Transverse colon (tissue), 4 donors: Measurements from ENCODE around the gene ZNF653. TPM values are rescaled to one million over a fixed set of nuclear protein-coding genes. Genes with fewer than 3 reads are reported as not detected.

Experiments
- DNase-seq: peaks from one replicate; pipeline ENCODE4 v3.0.0-alpha.2; 2019
- H3K27ac ChIP-seq, 4 donors: fragments of 200-600 bp; sonication (generic); 2 replicates each; pipeline ENCODE4 v1.5.1; 2016 to 2018; ENCODE audit warnings: inconsistent platforms in 4 of 4
- H3K27me3 ChIP-seq: fragments of 200-600 bp; sonication (generic); 2 replicates; pipeline ENCODE4 v1.5.1; 2017; ENCODE audit warnings: inconsistent platforms
- H3K36me3 ChIP-seq, 4 donors: fragments of 200-600 bp; sonication (generic); 2 replicates each; pipeline ENCODE4 v1.5.1; 2017 to 2019; ENCODE audit warnings: inconsistent platforms in 4 of 4
- H3K4me1 ChIP-seq, 4 donors: fragments of 200-600 bp; sonication (generic); 2 replicates each; pipeline ENCODE4 v1.5.1; 2017 to 2020; ENCODE audit warnings: inconsistent platforms in 4 of 4
- H3K4me3 ChIP-seq, 4 donors: fragments of 200-600 bp; sonication (generic); 1 replicate in 1 of 4; 2 replicates in 3 of 4; pipeline versions ENCODE4 v1.5.1 to v1.6.1; 2017 to 2019; ENCODE audit warnings: inconsistent platforms in 4 of 4
- H3K9me3 ChIP-seq, 2 donors: fragments of 200-600 bp; sonication (generic); 2 replicates each; pipeline ENCODE4 v1.5.1; 2017 to 2019; ENCODE audit warnings: inconsistent platforms in 2 of 2
- EP300 ChIP-seq: sonication (generic); formaldehyde crosslinking; IDR thresholded peaks from one replicate; pipeline ENCODE4 v1.6.1; 2017; ENCODE audit warnings: antibody characterized with exemption, low read depth
- POLR2A ChIP-seq: fragments of 450-650 bp; IDR thresholded peaks from one replicate; pipeline ENCODE4 v1.6.1; 2016; ENCODE audit warnings: antibody characterized with exemption, mild to moderate bottlenecking, moderate library complexity
- POLR2AphosphoS5 ChIP-seq, 3 donors: sonication (generic); formaldehyde crosslinking; IDR thresholded peaks; one replicate each; pipeline ENCODE4 v1.6.1; 2016; ENCODE audit warnings: antibody characterized with exemption in 3 of 3
- WGBS, 2 donors: methylation state at CpG; one replicate each; pipeline ENCODE4 v1.1.5; 2018; ENCODE audit warnings: low coverage in 1 of 2; 5-methylcytosine and 5-hydroxymethylcytosine counted together
- in situ Hi-C, 4 donors: fragments of 200-750 bp; cut with MboI; loops; one replicate each; pipeline versions ENCODE4 v1.15.0 to v1.15.1; 2017; ENCODE audit warnings: low sequenced_read_pairs in 3 of 4, low pct_ligation_motif_present in 1 of 4, low pct_unique_long_range_greater_than_20kb in 1 of 4
- intact Hi-C: fragments of 100-400 bp; cut with DNase I; formaldehyde crosslinking; loops from one replicate; pipeline ENCODE4 v1.15.1; 2023; ENCODE audit warnings: low total_unique reads
- total RNA-seq, 4 donors: library from RNA; depleted of rRNA; stranded (reverse); fragments of >200 nt; gene quantifications; one replicate each; pipeline ENCODE4 v1.1.0, GENCODE V29; 2016
- TF ChIP-seq, protein P1 (sequence below), 5 experiments: fragments of 200-600 bp in 3 of 5; fragments of 450-650 bp in 2 of 5; sonication (generic) in 3 of 5; IDR thresholded peaks; 1 replicate in 2 of 5; 2 replicates in 3 of 5; pipeline ENCODE4 v1.5.1; 2016 to 2017; ENCODE audit warnings: antibody characterized with exemption in 5 of 5, inconsistent platforms in 3 of 5, mild to moderate bottlenecking in 2 of 5, moderate library complexity in 1 of 5

Gene ZNF653
- total RNA-seq, 4 donors from 2014 or later: 10.6 to 44.9 (median 17.4) TPM

DNA sequence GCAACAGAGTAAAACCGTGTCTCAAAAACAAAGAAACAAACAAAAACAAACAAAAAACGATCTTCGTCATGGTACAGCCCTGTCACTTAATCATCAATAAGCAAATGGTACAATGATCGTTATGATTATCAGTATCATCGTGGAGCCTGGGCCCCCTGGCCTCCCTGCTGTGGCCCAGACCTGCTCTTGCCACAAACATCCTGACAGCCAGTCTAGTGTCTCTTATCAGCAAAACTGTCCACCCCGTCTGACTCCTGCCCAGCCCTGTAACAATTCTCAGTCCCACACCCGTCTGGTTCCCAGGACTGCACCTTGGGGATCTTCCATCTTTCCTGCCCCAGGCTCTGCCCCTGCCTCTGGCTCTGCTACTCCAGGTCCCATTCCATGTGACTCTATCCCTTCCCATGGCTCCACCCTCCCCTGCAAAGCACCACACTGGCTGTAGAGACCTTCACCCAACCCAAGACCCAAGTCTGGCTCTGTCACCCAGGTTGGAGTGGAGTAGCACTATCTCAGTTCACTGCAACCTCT, 5.7 kb downstream of the ZNF653 start:
- H3K9me3 ChIP-seq: no peaks in the 10 kb centered on the region
- H3K4me1 ChIP-seq: peaks cover 0 to 6% (median 5%) of the 10 kb centered on the region in 4 donors
- no peak for DNase-seq
- H3K27me3 ChIP-seq: no peaks in the 10 kb centered on the region
- no peak overlapping the region for H3K4me3 ChIP-seq
- WGBS, 2 donors: 40 to 75% methylated on average over 1 to 7 of the region's 7 CpGs
- intact Hi-C loops (no loop called here), in situ Hi-C loops (loop anchor here in 2 of 4 donors (25.0 kb wide), 2 partner anchors 113 to 213 kb away; partner anchors contain the start of genes EPOR (in 1 of the 2) and TSPAN16 (in 1 of the 2))
- H3K27ac ChIP-seq: no peak overlapping the region
- H3K36me3 ChIP-seq: no peaks in the 10 kb centered on the region
- TF ChIP-seq, protein P1, sequence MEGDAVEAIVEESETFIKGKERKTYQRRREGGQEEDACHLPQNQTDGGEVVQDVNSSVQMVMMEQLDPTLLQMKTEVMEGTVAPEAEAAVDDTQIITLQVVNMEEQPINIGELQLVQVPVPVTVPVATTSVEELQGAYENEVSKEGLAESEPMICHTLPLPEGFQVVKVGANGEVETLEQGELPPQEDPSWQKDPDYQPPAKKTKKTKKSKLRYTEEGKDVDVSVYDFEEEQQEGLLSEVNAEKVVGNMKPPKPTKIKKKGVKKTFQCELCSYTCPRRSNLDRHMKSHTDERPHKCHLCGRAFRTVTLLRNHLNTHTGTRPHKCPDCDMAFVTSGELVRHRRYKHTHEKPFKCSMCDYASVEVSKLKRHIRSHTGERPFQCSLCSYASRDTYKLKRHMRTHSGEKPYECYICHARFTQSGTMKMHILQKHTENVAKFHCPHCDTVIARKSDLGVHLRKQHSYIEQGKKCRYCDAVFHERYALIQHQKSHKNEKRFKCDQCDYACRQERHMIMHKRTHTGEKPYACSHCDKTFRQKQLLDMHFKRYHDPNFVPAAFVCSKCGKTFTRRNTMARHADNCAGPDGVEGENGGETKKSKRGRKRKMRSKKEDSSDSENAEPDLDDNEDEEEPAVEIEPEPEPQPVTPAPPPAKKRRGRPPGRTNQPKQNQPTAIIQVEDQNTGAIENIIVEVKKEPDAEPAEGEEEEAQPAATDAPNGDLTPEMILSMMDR (IDR thresholded peaks at IDR 0.05): no peak
- TF ChIP-seq POLR2A (no peak), EP300 (no peak), POLR2AphosphoS5 (IDR thresholded peaks at IDR 0.05) (no peak)

DNA sequence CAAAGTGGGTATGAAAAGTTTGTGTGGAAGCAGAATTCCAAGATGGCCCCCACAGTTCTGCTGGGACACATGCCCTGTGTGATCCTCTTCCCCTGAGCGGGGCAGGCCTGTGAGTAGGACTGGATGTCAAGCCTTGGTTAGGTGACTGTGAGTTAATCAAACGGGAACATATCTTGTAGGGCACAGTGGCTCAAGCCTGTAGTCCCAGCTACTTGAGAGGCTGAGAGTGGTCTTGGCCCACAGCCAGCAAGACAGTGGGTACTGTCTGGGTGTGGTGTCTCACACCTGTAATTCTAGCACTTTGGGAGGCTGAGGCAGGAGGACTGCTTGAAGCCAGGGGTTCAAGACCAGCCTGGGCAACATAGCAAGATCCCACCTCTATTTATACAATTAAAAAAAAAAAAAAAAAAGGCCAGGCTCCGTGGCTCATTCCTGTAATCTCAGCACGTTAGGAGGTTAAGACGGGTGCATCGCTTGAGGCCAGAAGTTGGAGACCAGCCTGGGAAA, 6.4 kb downstream of the ZNF653 start:
- 86 to 89% methylated on average over 3 to 6 of the region's 6 CpGs for WGBS, 2 donors
- Histone ChIP-seq H3K27me3 (no peaks in the 10 kb centered on the region), H3K4me1 (no peaks in the 10 kb centered on the region), H3K36me3 (no peaks in the 10 kb centered on the region), H3K9me3 (no peaks in the 10 kb centered on the region), H3K4me3 (no peak overlapping the region), H3K27ac (no peak overlapping the region)
- in situ Hi-C loops: loop anchor here in 2 of 4 donors (25.0 kb wide), 2 partner anchors 112 to 212 kb away; partner anchors contain the start of genes EPOR (in 1 of the 2) and TSPAN16 (in 1 of the 2)
- intact Hi-C loops: no loop called here
- no peak for DNase-seq
- TF ChIP-seq POLR2A (no peak), EP300 (no peak), POLR2AphosphoS5 (IDR thresholded peaks at IDR 0.05) (no peak)
- TF ChIP-seq, protein P1 (IDR thresholded peaks at IDR 0.05): no peak

DNA sequence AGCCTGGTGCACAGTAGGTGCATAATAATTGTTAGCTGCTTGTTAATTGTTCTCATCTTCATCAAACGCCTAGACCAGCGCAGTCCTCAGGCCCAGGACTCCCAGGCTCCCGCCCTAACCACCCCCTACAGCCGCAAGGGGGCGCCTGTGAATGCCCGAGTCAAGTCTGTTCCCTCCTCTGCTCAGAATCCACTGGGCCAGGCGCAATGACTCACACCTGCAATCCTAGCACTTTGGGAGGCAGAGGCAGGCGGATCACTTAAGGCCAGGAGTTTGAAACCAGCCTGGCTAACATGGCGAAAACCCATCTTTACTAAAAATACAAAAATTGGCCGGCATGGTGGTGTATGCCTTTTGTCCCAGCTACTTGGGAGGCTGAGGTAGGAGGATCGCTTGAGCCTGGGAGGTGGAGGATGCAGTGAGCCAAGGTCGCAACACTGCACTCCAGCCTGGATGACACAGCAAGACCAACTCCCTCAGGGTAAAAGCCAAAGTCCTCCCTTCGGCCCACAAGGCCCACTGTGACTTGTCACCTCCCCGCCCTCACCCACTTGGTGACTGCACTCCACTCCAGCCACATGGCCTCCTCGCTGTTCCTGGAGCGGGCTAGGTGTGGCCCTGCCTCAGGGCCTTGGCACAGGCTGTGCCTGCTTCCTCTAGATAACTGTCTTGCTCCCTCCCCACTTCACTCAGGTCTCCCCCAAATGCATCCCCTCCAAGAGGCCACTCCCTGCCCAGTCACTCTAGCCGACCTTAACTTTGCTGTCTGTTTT, 9.1 kb downstream of the ZNF653 start:
- peak; percentile 76 for DNase-seq
- 66% methylated on average over 17 of the region's 17 CpGs; no CpG with 5 or more reads in 1 of the 2 donors for WGBS, 2 donors
- H3K27ac ChIP-seq: no peak overlapping the region
- intact Hi-C loops (no loop called here), in situ Hi-C loops (loop anchor here in 2 of 4 donors (25.0 kb wide), 2 partner anchors 109 to 209 kb away; partner anchors contain the start of genes EPOR (in 1 of the 2) and TSPAN16 (in 1 of the 2))
- no peaks in the 10 kb centered on the region for H3K36me3 ChIP-seq
- H3K9me3 ChIP-seq: no peaks in the 10 kb centered on the region
- no peaks in the 10 kb centered on the region for H3K4me1 ChIP-seq
- no peak for TF ChIP-seq EP300
- TF ChIP-seq, protein P1 (IDR thresholded peaks at IDR 0.05): peak; percentile 62 to 72 (median 65)
- H3K27me3 ChIP-seq: no peaks in the 10 kb centered on the region
- H3K4me3 ChIP-seq: no peak overlapping the region

DNA sequence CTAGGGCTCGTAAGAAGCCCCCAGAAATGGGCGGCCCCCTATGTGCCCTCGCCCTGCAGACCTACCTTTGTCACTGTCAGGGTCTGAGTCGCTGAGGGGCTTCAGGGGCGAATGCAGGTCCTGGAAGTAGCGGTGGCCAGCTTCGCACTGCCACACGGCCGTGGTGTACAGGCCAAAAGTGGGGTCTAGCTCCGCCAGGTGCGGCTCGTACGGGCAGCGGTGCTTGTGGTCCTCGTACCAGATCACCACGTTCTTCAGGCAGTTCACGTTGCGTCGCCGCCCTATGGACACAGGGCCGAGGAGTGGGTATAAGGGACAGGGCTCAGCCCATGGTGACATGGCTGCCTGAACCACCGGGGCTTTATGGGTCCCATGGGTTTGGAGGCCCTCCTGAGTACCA, 9.8 kb downstream of the ZNF653 start:
- DNase-seq: no peak
- 95% methylated on average over 20 of the region's 22 CpGs; no CpG with 5 or more reads in 1 of the 2 donors for WGBS, 2 donors
- peaks cover 0 to 4% (median under 1%) of the 10 kb centered on the region in 4 donors for H3K4me1 ChIP-seq
- in situ Hi-C loops: loop anchor here in 2 of 4 donors (25.0 kb wide), 2 partner anchors 109 to 209 kb away; partner anchors contain the start of genes EPOR (in 1 of the 2) and TSPAN16 (in 1 of the 2)
- no peaks in the 10 kb centered on the region for H3K27me3 ChIP-seq
- no peak overlapping the region for H3K27ac ChIP-seq
- no peaks in the 10 kb centered on the region for H3K36me3 ChIP-seq
- intact Hi-C loops: no loop called here
- no peak overlapping the region for H3K4me3 ChIP-seq
- TF ChIP-seq POLR2A (no peak), POLR2AphosphoS5 (IDR thresholded peaks at IDR 0.05) (no peak), EP300 (no peak)
- TF ChIP-seq, protein P1 (IDR thresholded peaks at IDR 0.05): no peak
- no peaks in the 10 kb centered on the region for H3K9me3 ChIP-seq
